Epithelial cell of proximal tubule (primary cell): ENCODE results near the gene VCAN. TPM values are rescaled to one million over a fixed set of nuclear protein-coding genes. Genes with fewer than 3 reads are reported as not detected.

ENCODE experiments used
- DNase-seq: peaks from one replicate; pipeline ENCODE4 v3.0.0-alpha.2; 2011; ENCODE audit warnings: low read depth
- H3K4me3 ChIP-seq: 2 replicates; pipeline ENCODE4 v1.5.1; 2011; ENCODE audit warnings: low read depth, mild to moderate bottlenecking, low read length
- CTCF ChIP-seq: conservative IDR thresholded peaks from 2 replicates; pipeline ENCODE4 v1.5.1; 2012; ENCODE audit warnings: low read depth, mild to moderate bottlenecking, low read length
- total RNA-seq: library from RNA; depleted of rRNA; stranded (reverse); fragments of >200 nt; gene quantifications from 2 replicates; pipeline ENCODE4 v1.2.3, GENCODE V29; 2015

The VCAN gene
- total RNA-seq, 1 donor from 2014 or later, result 323 TPM

- no peak for DNase-seq
- no peak overlapping the region for H3K4me3 ChIP-seq
- no peak for TF ChIP-seq CTCF
Measured at GRCh38 chr5:83518319-83519061, 46.9 kb downstream of the VCAN start.

- H3K4me3 ChIP-seq, result peak overlapping the region; percentile 26
- peak; percentile 61 for DNase-seq
- TF ChIP-seq CTCF, result no peak
Measured at GRCh38 chr5:83522446-83522845, 50.9 kb downstream of the VCAN start.

- no peak for TF ChIP-seq CTCF
- DNase-seq, result no peak
- no peak overlapping the region for H3K4me3 ChIP-seq
Measured at GRCh38 chr5:83523929-83524328, 52.4 kb downstream of the VCAN start.

DNA sequence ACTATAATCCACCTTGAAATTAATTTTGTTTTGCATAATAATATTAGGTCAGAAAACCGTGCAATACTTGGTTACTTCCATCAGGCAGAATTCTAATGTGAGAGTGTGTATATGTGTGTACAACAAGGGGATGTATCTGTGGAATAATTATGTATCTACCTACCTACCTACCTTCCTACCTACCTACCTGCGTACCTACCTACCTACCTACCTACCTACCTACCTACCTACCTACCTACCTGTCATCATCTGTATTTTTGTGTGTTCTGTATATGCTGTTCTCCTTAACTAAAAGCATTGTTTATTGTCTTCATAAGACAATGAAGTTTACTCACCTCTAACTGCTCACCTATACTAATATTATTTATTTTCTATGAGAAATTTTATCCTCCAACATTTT is 52.8 kb downstream of the VCAN start:
- no peak overlapping the region for H3K4me3 ChIP-seq
- no peak for DNase-seq
- no peak for TF ChIP-seq CTCF

DNA sequence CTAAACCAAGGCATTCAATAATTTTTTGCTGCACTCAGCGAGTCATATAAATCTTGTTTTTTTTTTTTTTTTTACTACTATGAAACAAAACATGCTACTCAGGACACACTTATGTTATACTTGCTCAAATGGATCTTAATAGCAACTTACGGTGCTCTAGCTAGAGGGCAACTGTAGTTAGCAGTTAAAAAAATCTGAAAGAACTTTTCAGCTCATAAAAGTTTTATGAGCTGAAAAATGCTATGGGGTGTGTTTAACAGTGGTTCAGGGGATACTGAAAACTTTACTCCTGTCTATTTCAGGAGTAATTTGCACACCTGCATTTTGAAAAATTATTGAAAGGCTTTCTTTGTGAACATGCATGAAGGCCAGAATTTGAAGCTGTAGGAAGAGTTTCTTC is 53.4 kb downstream of the VCAN start:
- no peak for DNase-seq
- TF ChIP-seq CTCF, result no peak
- no peak overlapping the region for H3K4me3 ChIP-seq

GRCh38 chr5:83526289-83526688 is 54.7 kb downstream of the VCAN start:
- H3K4me3 ChIP-seq, result no peak overlapping the region
- no peak for TF ChIP-seq CTCF
- DNase-seq, result no peak

- no peak overlapping the region for H3K4me3 ChIP-seq
- DNase-seq, result no peak
- TF ChIP-seq CTCF, result no peak
Measured at GRCh38 chr5:83527221-83527620, 55.7 kb downstream of the VCAN start.
